Fibroblast of lung (primary cell): ENCODE measurements around the gene UMPS.

ENCODE experiments used
- CTCF ChIP-seq, 2 donors: IDR thresholded peaks in 1 of 2; conservative IDR thresholded peaks in 1 of 2; 1 replicate in 1 of 2; 2 replicates in 1 of 2; pipeline ENCODE4 v1.5.1; 2011 to 2012; ENCODE audit warnings: low read length in 2 of 2, control low read depth in 1 of 2, inconsistent platforms in 1 of 2, low read depth in 1 of 2, mild to moderate bottlenecking in 1 of 2
- EZH2 ChIP-seq: IDR thresholded peaks from 2 replicates; pipeline ENCODE4 v1.5.1; 2012; ENCODE audit warnings: low read length, control low read depth, mild to moderate bottlenecking; ENCODE audit errors: missing control alignments

DNA sequence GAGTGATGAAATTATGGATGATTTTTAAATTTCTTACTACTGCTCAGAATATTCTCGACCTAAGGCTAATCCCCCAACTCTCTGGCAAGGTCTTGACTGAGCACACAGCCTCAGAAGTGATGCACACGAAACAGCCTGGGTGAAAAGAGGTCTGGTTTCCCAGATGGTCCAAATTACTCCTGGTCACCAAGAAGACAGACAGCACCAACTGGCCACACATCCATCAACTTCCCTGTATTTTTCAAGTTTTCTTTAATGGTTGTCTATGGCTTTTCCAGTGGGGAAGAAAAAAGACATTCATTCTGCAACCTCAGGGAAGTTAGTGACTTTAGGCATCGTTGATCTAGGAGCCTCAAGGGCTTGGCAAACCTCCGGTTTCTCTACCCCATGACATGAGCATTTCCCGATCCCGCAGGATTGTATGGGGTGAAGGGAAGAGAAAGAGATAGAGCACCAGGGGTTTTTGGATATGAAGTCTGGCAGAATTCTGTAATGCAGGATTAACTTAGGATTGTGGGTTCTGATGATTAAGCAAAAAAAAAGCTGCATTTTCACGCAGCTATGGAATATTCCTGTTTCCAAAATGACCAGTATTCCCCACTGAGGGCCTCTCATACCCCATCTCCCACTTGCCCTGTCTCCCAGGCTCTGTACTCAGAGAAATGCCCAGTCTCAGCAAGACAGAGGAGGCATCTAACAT is 62.2 kb downstream of the UMPS start:
- TF ChIP-seq CTCF (conservative IDR thresholded peaks at IDR 0.05 in 1 of 2, IDR thresholded peaks at IDR 0.05 in 1 of 2; ENCODE audit: low read depth in 1 of 2, low read length in 2 of 2) = no peak
- TF ChIP-seq EZH2 = no peak
